Breast epithelium (tissue), 4 donors: ENCODE data around the gene MARVELD2. TPM values are rescaled to one million over a fixed set of nuclear protein-coding genes. Genes with fewer than 3 reads are reported as not detected.
"Not testable (repeated sequence)": the region's sequence is repeated elsewhere in the genome, so short reads cannot be mapped to it uniquely, and the experiment has no call there.

Source experiments
- DNase-seq, 2 donors: peaks; one replicate each; pipeline ENCODE4 v3.0.0-alpha.2; 2019; ENCODE audit warnings: low spot score in 2 of 2
- H3K27ac ChIP-seq, 2 donors: fragments of 200-600 bp; sonication (generic) in 1 of 2; one replicate each; pipeline ENCODE4 v1.5.1; 2016 to 2019; ENCODE audit warnings: mild to moderate bottlenecking in 1 of 2
- H3K27me3 ChIP-seq, 2 donors: fragments of 200-600 bp; sonication (generic) in 1 of 2; one replicate each; pipeline versions ENCODE4 v1.5.1 to v1.6.0; 2017 to 2019; ENCODE audit warnings: control low read depth in 1 of 2, mild to moderate bottlenecking in 1 of 2
- H3K36me3 ChIP-seq: fragments of 200-600 bp; one replicate; pipeline ENCODE4 v1.5.1; 2019
- H3K4me1 ChIP-seq, 2 donors: fragments of 200-600 bp; sonication (generic); one replicate each; pipeline ENCODE4 v1.5.1; 2016 to 2019; ENCODE audit warnings: control low read depth in 1 of 2
- H3K4me3 ChIP-seq, 3 donors: fragments of 200-600 bp; sonication (generic); 1 replicate in 2 of 3; 2 replicates in 1 of 3; pipeline ENCODE4 v1.5.1; 2016 to 2019; ENCODE audit warnings: mild to moderate bottlenecking in 3 of 3, moderate library complexity in 2 of 3
- H3K9me3 ChIP-seq, 2 donors: fragments of 200-600 bp; sonication (generic) in 1 of 2; one replicate each; pipeline ENCODE4 v1.5.1; 2016 to 2019; ENCODE audit warnings: control low read depth in 1 of 2
- CTCF ChIP-seq, 3 donors: fragments of 450-650 bp; IDR thresholded peaks; one replicate each; pipeline ENCODE4 v1.5.1; 2016 to 2017; ENCODE audit warnings: antibody characterized with exemption in 3 of 3, mild to moderate bottlenecking in 3 of 3, moderate library complexity in 3 of 3
- POLR2A ChIP-seq: fragments of 450-650 bp; IDR thresholded peaks from one replicate; pipeline ENCODE4 v1.6.1; 2016; ENCODE audit warnings: antibody characterized with exemption, mild to moderate bottlenecking, moderate library complexity
- POLR2AphosphoS5 ChIP-seq, 3 donors: sonication (generic); formaldehyde crosslinking; IDR thresholded peaks; one replicate each; pipeline ENCODE4 v1.6.1; 2017; ENCODE audit warnings: antibody characterized with exemption in 3 of 3
- intact Hi-C: fragments of 100-400 bp; cut with DNase I; formaldehyde crosslinking; loops from one replicate; pipeline ENCODE4 v1.15.1; 2023; ENCODE audit warnings: low total_unique reads
- total RNA-seq, 3 donors: library from RNA; depleted of rRNA; stranded (reverse); fragments of >200 nt; gene quantifications; one replicate each; pipeline ENCODE4 v1.1.0, GENCODE V29; 2016

MARVELD2 gene
- total RNA-seq, 3 donors from 2014 or later, result 0.32 to 24.7 (median 11.1) TPM

DNA sequence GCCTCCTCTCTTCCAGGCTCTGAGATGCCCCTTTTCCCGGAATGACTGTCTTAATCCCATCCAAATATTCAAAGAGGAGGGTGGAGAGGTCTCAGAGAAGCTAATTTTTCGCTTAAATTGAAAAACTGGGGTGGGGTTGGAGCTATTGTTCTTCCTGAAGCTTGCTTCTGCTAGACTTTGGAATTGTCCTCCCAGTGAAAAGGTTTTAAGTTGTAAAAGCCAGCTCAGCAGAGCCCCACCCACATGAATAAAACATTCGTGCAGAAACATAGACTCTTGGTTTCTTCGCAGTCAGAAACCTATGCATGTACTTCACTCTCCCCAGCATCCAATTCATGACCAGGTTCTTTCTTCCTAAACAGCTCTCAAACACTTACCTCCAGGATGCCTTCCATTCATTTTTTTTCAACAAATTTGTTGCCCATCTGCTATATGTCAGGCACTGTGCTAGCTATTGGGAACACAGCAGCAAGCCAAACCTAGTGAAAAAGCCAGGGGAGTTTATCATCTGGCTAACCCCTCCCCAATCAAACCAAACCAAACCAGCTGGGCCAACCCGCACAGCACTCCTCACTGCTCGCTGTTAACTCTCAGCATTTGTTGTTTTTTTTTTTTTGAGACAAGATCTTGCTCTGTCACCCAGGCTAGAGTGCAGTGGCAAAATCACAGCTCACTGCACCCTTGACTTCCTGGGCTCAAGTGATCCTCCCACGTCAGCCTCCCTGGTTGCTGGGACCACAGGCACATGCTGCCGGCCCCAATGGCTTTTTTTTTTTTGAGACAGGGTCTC is 39.7 kb downstream of the MARVELD2 start:
- TF ChIP-seq POLR2AphosphoS5 (IDR thresholded peaks at IDR 0.05), result no peak
- TF ChIP-seq CTCF (IDR thresholded peaks at IDR 0.05), result no peak
- no peak for TF ChIP-seq POLR2A
- Histone ChIP-seq H3K27me3 (no peaks in the 10 kb centered on the region), H3K4me3 (no peak overlapping the region), H3K27ac (no peak overlapping the region), H3K36me3 (no peaks in the 10 kb centered on the region), H3K4me1 (no peaks in the 10 kb centered on the region), H3K9me3 (no peaks in the 10 kb centered on the region)
- intact Hi-C loops, result no loop called here
- no peak for DNase-seq

GRCh38 chr5:69455428-69455988 is 40.6 kb downstream of the MARVELD2 start:
- DNase-seq, H3K36me3 ChIP-seq, H3K9me3 ChIP-seq, H3K27me3 ChIP-seq, H3K27ac ChIP-seq, H3K4me1 ChIP-seq, H3K4me3 ChIP-seq, intact Hi-C loops: not testable (repeated sequence)

DNA sequence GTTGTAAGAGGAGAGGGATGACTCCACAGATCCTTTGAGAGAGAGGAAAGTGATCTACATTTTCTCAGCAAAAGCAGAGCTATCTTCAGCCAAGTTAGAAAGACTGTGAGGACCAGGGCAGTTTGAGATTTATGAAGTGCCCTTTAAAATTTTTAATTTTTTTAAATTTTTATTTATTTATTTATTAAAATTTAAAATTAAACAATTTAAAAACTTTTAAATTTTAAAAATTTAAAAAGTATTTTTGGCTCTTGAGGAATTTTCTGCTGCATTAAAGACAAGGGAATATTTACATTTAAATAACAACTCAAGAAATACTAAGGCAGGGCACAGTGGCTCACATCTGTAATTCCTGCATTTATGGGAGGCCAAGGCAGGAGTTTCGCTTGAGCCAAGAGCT is 47.3 kb downstream of the MARVELD2 start:
- TF ChIP-seq POLR2AphosphoS5 (IDR thresholded peaks at IDR 0.05) (no peak), CTCF (IDR thresholded peaks at IDR 0.05) (no peak), POLR2A (no peak)
- Histone ChIP-seq H3K9me3 (no peaks in the 10 kb centered on the region), H3K4me1 (no peaks in the 10 kb centered on the region), H3K27ac (no peak overlapping the region), H3K4me3 (no peak overlapping the region), H3K27me3 (no peaks in the 10 kb centered on the region), H3K36me3 (no peaks in the 10 kb centered on the region)
- intact Hi-C loops, result no loop called here
- no peak for DNase-seq

GRCh38 chr5:69466375-69466774 is 51.5 kb downstream of the MARVELD2 start:
- DNase-seq, intact Hi-C loops, H3K27ac ChIP-seq, H3K27me3 ChIP-seq, H3K4me1 ChIP-seq, H3K36me3 ChIP-seq, H3K4me3 ChIP-seq, H3K9me3 ChIP-seq: not testable (repeated sequence)

DNA sequence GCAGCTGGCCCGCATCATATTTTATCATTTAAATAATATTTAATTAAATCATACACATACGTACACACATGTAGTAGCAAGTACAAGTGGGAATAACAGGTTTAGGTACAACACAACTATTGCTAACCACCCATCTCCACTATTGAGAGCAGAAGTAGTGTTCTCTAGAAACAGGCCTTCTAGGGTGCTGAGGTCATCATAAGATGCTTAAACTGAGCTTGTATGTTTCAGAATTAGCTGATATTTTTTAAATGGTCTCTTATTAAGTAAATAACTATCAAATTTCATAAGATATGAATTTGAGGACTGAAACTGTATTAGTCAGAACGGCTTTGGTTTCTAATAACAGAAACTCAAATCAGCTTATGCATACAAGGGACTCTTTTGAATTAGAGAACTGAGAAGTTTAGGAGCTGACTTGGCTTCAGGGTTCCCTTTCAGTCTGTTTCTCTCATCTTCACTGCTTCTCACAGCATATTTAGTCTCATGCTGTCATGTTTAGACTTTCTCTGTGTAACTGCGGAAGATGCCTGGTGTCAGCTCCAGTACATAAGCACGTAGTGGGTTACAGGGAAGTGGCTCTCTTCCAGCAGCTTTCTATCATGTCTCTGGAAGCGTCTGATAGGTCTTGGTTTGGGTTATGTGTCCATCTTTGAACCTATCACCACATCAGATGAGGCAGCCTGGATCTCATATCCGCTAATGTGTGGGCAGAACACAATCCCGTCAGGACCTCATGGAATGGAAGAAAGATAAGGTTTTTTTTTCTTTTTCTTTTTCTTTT is 52.7 kb downstream of the MARVELD2 start:
- Histone ChIP-seq H3K27ac (no peak overlapping the region), H3K27me3 (no peaks in the 10 kb centered on the region), H3K4me3 (no peak overlapping the region), H3K9me3 (no peaks in the 10 kb centered on the region), H3K4me1 (no peaks in the 10 kb centered on the region), H3K36me3 (no peaks in the 10 kb centered on the region)
- TF ChIP-seq POLR2AphosphoS5 (IDR thresholded peaks at IDR 0.05) (no peak), CTCF (IDR thresholded peaks at IDR 0.05) (no peak), POLR2A (no peak)
- DNase-seq, result no peak
- intact Hi-C loops, result no loop called here

- no peak overlapping the region for H3K27ac ChIP-seq
- H3K4me1 ChIP-seq, result no peaks in the 10 kb centered on the region
- TF ChIP-seq POLR2AphosphoS5 (IDR thresholded peaks at IDR 0.05), result no peak
- TF ChIP-seq CTCF (IDR thresholded peaks at IDR 0.05), result no peak
- no peak for TF ChIP-seq POLR2A
- no peak for DNase-seq
- no peaks in the 10 kb centered on the region for H3K36me3 ChIP-seq
- intact Hi-C loops, result no loop called here
- no peak overlapping the region for H3K4me3 ChIP-seq
- no peaks in the 10 kb centered on the region for H3K9me3 ChIP-seq
- H3K27me3 ChIP-seq, result no peaks in the 10 kb centered on the region
Observed at GRCh38 chr5:69468631-69469030, 53.7 kb downstream of the MARVELD2 start.

DNA sequence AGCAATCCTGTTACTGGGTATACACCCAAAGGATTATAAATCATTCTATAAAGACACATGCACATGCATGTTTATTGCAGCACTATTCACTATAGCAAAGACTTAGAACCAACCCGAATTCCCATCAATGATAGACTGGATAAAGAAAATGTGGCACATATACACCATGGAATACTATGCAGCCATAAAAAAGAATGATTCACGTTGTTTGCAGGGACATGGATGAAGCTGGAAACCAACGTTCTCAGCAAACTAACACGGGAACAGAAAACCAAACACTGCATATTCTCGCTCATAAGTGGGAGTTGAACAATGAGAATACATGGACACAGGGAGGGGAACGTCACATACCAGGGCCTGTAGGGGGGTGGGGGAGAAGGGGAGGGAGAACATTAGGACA is 56.6 kb downstream of the MARVELD2 start:
- H3K9me3 ChIP-seq, H3K27me3 ChIP-seq, DNase-seq, H3K27ac ChIP-seq, H3K4me1 ChIP-seq, intact Hi-C loops, H3K36me3 ChIP-seq, H3K4me3 ChIP-seq: not testable (repeated sequence)

GRCh38 chr5:69472535-69473143 is 57.7 kb downstream of the MARVELD2 start:
- H3K27me3 ChIP-seq, H3K4me3 ChIP-seq, H3K36me3 ChIP-seq, DNase-seq, intact Hi-C loops, H3K9me3 ChIP-seq, H3K4me1 ChIP-seq, H3K27ac ChIP-seq: not testable (repeated sequence)
